HK-2 (cell line): ENCODE measurements around the gene IL17B.
"Not testable (repeated sequence)": the region's sequence is repeated elsewhere in the genome, so short reads cannot be mapped to it uniquely, and the experiment has no call there.

ENCODE experiments used
- DNase-seq: peaks from one replicate; pipeline ENCODE4 v3.0.0-alpha.2; 2018; ENCODE audit not compliant: unreplicated experiment

The IL17B gene

DNA sequence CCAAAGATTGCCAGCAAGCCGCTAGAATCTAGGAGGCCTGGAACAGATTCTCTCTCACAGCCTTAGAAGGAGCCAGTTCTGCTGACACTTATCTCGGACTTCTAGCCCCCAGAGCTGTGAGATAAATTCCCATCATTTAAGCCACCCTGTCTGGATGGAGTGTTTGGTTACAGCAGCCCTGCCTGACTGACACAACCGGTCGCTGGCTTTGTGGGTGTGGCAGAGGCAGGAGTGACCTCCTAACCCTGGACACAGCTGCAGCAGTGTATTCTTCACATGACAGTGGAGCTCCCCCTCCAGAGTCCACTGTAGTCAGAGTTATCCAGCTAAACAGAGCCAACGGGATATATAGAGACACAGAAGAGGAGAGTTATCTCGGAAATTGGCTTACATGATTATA, 21.2 kb upstream of the IL17B start:
- DNase-seq = no peak

DNA sequence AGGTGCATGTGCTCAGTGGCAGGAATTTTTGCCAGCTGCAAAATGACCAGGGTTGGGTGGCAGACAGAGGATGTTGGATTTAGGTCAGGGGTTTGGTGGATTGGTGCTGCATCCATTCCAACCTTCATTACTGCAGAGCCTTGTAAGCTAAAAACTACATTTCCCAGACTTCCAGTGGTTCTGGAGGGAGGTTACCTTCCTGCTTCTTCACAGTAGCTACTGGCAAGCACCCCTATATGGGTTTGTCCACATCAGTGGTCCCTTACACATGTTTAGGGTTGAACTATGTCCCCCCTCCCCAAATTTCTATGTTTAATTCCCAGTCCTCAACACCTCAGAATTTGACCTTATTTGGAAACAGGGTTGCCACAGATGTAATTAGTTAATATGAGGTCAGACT, 20.7 kb upstream of the IL17B start:
- DNase-seq = no peak

DNA sequence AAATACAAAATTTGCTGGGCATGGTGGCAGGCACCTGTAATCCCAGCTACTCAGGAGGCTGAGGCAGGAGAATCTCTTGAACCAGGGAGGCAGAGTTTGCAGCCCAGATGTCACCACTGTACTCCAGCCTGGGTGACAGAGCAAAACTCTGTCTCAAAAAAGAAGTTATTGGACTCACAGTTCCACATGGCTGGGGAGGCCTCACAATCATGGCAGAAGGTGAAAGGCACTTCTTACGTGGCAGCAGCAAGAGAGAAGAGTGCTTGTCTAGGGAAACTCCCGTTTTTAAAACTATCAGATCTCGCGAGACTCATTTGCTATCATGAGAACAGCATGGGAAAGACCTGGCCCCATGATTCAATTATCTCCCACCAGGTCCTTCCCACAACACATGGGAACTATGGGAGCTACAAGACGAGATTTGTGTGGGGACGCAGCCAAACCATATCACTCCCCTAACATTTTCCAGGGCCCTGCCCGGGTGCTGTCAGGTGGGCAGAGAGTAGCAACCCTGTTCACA, 19.7 kb upstream of the IL17B start:
- not testable (repeated sequence) for DNase-seq

DNA sequence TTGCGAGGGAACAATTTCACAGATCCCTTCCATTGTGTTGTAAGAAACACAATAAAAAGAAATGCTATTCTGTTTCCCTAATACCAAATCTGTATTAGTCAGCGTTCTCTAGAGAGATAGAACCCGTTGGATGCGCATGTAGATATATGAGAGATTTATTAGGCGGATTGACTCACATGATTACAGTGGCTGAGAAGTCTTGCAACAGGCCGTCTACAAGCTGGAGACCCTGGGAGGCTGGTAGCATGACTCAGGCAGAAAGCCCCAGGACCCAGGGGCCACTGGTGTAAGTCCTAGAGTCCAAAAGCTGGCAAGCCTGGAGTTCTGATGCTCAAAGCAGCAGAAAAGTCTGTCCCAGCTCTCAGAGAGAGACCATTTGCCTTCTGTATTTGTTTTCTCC, 18.4 kb upstream of the IL17B start:
- DNase-seq = no peak

DNA sequence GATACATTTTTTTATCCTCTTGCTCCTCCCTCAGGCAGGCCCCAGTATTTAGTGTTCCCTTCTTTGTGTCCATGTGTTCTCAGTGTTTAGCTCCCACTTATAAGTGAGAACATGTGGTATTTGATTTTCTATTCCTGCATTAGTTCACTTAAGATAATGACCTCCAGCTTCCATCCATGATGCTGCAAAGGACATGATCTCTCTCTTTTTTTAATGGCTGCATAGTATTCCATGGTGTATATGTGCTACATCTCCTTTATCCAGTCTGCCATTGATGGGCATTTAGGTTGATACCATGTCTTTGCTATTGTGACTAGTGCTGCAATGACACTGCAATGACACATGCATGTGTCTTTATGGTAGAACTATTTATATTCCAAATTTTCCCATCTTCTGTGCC, 15.9 kb upstream of the IL17B start:
- DNase-seq = not testable (repeated sequence)

DNA sequence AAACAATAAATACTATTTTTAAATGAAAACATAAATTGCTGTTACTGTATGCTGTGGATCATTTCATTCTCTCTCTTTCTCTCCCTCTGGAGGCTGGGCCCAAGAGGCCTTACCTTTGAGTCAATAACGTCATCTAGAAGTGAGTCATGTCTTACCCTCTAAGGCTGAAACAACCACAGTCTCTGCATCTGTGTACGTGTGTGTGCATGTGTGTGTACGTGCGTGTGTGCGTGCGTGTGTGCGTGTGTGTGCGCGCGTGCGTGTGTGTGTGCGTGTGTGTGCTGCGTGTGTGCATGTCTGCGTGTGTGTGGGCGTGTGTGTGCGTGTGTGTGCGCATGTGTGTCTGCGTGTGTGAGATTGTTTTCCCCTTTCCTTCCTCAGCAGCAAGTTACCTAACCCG, 13.6 kb upstream of the IL17B start:
- no peak for DNase-seq

DNA sequence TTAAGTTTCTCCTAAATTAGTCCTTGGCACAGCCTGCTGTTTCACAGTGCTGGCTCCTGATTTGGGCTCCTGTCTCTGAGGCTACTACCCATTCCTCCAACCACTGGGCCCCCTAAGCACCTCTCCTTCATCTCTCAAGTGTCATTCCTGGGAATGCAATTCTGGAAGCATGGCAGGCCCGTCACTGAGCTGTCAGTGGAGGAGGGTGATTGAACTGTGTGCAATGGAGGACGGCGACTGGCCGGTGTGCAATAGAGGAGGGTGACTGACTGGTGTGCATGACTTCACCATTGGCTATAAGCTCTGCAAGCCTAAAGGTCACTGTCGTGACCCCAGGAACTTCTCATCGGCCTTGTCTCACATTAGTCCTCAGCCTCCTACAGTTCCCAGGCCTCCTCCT, 12.4 kb upstream of the IL17B start:
- no peak for DNase-seq

DNA sequence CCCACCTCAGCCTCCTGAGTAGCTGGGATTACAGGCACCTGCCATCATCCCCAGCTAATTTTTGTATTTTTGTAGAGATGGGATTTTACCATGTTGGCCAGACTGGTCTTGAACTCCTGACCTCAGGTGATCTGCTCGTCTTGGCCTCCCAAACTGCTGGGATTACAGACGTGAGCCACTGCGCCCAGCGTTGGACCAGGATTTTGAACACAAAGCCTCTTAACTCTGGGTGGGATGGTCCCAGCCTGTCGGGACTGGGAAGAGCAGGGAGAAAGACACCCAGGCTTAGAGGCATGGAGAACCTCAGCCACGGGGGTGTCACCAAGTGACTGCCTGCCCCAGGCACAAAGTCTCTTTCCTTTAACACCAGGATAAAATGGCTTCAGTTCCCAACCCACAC, 12.0 kb upstream of the IL17B start:
- not testable (repeated sequence) for DNase-seq

DNA sequence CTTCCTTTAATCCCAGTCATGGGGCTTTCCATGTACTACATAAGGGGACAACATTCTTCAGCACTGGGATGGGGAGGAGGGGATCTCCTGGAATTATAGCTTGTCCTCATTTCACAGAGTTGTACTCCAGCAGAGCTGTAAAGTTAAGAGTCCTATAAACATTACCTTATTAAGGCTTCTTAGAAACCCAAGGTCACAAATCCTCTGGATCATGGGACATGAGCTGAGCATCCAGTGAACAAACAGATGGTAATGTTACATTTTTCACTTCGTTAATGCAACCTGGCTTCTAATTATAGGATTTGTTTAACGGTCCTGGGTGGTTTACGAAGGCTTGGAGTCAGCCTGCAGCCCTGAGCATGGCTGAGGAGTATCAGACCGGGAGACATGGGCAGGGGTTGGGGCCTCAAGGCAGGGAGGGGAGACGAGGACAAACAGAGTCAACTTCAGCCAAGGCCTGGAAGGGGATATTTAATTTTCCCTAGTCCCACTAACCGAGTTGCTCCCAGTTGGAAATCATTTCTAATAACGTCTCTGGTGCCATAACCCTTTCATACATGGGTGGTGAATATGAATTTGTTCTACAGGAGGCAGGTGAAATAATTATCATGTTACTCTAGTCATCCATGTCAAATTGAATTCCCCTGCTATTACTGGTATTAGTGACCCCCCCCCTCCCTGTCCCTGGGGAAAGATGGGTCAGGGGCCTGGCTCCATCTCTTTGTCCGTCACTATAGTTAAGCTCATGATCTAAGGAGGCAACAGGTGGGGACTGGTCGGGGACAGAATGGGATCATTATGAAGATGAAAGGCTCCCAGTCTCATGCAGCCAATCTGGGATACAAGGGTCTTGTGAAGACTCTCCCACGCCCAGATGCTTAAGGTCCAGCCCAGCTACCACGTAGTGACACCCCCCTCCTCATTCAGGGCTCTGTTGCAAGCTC, 10.7 kb upstream of the IL17B start:
- no peak for DNase-seq

DNA sequence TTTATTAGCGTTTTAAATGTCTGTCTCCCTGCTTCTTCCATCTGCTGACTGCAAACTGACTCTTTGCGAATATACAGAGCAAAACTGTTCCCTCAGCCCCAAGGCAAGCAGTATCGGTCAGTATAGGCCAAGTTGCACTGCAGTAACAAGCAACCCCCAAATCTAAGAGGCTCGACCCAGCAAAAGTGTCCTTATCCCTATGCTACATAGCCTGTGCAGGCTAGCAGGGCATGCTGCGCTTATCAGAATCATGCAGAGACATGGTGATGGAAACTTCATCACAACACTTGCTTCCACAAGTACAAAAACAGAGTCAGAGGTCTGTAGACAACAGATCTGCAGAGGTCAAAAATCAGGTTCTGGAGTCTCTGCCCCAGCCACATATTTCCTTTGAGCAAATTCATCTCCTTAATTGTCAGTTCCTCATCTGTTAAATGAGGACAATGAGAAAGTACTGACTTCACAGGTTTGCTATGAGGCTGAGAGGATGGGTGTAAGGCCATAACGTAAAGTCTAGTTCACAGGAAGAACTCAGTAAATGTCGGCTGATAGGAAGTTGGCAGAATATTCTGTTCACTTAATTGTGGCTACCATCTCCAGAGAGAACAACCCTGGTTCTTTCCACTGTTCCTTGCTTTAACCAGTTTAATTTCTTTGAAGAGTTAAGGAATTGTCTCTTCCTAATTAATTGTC, 9.6 kb upstream of the IL17B start:
- no peak for DNase-seq

DNA sequence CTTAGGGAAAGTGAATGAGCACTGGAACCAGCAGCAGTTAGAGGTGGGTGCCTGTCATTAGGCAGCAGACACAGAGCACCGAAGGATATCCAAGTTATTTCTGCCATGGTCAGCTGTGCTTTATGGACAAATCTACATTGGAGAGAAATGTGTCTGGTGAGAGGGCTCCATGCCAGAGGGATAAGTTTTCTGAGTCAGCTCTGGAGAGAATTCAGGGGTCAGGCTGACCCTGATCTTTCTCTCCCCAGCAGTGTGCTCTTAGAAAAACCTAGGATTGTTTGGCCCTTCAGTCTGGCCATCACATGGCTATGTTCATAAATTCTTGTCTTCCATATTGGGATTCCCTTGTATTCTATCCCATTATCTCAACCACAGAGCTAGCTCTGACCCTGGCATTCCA, 8.9 kb upstream of the IL17B start:
- no peak for DNase-seq

DNA sequence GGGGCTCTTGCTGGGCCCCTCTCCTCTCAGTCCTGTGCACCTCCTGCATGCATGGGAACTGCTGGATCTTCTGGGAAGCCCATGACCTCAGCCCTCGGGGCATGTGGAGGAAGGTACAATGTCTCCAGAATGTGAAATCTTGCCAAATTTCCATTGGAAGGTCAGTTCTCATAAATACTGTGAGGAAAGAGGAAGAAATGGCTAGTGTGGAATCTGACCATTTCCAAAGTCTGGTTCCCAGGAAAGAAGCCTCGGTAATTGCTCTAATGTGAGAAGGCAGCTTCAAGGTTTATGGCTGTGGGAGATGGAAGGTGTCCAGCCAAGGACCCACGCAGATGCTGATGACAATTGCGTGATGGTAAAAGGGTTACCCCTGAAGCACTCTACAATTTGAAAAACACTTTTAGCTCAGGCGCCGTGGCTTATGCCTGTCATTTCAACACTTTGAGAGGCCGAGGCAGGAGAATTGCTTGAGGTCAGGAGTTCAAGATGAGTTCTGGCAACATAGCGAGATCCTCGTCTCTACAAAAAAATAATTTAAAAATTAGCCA, 8.1 kb upstream of the IL17B start:
- DNase-seq = no peak

DNA sequence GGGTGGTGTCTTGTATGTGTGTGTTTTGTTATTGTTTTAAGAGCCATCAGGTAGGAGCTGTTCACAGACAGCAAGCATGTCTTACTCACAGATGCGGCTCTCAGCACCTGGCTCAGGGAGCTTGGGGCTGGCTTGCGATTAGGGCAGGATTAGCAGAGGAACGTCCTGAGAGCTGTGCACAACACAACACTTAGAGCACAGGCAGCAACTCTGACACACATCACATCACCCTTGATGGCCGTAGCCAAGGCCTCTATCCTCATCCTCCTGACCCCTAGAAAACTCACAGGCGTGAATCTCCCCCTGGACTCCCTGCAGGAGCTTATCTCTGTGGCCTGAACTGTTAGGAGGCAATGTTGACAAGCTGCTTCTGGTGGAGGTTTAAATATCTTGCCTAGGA, 7.1 kb upstream of the IL17B start:
- no peak for DNase-seq

DNA sequence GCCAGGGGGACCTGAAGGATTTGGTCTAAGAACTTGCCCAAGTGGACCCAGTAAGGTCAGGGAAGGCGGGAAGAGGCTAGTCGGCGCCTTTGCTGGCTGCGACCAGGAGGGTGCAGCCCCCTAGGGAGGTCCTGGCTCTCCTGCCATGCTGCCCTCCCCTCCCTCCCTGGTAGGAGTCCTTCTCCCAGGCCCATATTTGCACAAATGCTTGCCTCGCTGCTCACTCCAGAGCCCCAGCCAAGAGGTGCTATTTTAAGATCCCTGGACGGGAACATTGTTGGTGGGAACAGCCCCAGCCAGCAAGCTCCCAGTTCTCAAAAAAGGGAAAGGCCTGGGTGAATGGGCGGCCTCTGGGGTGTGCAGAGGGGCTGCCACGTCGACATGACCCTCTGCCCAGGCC, 4.3 kb upstream of the IL17B start:
- DNase-seq = no peak

DNA sequence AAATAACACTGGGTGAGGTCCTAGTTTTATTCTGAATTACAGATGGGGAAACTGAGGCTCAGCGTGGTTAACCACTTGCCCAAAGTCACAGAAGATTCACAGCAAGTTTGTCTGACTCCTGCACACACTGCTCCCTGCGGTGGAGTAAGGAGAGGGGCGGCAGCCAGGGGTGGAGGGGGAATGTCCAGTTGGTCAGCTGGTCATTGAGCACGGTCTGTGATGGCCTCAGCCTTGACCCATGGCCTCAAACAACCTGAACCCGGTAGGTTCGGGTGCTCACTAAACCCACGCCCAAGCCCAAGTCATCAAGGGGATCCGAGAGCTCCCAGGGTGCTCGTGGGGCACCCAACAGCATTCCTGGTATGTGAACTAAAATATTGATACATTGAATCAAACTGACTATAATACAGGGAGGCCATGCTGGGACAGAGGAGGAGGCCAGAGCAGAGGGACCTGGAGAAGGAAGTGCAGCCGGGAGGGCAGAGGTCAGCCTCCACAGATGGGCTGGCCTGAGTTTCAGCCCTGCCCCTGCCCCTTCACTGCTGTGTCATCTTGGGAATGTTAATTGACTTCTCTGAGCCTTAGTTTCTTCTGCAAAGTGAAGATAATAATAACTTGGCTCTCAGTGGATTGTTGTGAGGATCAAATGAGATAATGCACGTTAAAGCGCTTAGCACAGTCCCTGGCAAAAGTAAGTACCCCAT, 3.6 kb upstream of the IL17B start:
- DNase-seq = no peak

DNA sequence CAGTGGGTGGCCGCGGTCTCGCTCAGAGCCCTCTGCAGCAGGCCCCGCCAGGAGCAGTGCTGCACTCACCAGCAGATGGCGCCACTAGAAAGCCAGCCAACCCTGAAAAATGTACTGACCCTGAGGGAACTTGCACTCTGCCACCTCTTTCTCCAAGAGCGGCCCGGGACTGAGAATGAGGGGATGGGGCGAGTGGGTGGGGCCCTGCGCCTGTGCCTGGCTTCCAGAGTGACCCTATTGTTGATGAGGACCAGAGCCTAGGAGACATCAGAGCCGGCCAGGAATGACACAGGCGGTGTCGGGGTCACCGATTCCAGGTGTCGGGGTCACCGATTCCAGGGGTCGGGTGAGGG, 2.9 kb upstream of the IL17B start:
- DNase-seq = peak; percentile 68

DNA sequence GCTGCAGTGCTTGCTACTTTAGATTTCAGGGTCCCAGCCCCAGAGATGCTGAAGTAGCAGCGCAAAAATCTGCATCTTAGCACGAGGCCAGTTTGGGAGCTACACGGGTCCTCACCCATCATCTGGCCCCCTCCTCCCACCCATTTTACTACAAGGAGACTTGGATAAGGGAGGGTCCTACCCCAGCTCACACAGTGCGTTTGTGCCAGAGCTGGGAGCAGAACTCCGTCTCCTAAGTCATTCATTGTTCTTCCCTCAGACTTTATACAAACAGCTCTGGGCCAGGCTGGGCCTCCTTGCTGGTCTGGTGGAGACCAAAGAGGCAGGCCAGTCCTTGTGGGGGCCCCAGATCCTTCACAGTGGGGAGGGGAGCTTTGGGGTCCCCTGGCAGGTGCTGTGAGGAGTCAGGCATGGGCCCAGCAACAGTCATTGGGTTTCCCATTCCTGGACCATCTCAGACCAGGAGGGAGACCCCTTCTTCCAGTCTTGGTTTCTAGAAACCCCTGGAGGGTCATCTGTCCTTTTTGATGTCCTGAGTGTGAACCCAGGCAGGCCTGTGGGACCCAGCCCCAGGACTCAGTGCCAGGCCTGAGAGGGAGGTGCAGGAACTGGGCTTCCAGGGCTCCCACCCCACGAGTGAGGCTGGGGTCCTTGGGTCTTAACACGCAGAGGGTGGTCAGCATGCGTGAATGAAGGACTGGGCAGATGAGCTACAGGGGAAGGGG, 2.3 kb upstream of the IL17B start:
- no peak for DNase-seq

DNA sequence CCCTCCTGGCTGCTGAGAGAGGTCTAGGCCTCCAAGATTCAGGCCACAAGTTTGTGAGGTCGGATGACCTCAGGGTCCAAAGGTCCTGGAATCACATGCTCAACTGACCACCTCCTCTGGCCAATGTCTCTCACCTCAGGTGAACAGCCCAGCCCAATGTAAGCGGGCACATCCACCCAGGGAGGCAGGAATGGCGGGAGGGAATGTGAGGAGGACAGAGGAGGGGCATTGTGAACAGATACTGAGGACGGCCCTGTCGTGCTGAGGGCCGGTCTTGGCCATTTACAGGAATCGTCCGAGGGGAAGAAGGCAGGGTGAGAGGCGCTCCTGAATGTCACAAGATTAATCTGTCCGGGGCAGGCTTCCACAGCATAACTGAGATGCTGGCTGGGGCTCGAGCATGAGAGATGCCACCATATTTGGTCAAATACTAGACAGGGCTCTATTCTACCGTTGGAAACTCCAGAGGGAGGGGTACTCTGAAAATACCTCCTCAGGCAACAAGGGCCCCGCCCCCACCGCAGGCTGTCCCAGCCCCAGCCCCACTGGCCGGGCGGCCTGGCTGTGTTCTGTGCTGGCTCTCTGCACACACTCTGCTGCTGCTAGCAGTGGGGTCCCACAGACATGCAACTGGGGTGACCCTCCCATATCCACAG, 1.5 kb upstream of the IL17B start:
- no peak for DNase-seq

DNA sequence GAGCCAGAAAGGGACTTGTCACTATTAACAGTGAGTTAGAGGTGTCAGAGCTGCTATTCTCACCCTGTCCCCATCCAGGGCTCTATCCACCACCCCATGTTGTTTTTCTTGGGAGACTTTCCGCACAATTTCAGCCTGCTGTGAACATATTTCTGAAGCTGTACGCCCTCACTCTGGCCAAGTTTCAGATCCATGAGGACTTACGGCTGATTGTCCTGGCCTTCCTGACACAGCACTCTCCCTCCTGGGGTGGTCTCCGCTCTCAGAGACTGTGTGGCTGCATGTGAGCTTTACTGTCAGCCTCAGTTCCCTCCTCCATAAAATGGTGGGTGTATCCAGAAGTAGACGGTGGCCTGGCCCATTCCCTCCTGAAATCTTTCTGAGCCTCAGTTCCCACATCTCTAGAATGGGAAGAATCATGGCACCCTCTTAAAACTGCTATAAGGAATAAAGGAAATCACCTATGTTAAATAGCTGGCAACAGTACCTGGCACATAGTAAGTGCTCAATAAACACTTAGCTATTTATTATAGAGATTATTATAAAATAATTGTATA, 804 bp upstream of the IL17B start:
- DNase-seq = no peak

DNA sequence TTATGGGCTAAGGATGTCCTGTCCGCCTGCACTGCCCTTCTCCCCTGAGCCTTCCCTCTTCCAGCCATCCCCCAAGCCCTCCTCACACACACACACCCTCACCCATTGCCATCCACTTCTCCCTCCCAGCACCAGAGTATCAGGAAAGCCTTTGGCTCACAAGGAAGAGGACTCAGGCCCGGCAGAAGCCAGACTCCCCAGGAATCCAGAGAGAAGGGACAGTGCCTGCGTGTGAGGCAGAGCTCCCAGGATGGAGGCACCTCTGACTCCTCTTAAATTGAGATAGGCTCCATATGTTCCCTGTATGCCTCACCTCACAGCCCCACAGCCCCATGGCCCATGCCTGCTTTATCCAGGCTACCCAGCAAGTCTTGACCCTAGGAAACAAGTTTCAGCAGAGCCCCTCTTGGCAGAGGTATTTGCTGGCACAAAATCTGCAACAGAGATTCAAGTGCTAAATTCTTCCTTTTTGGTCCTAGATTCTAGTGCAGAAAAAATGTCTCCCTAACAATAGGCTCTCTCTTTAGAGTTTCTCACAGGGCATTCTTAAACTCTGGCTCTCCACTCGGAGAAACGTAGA, 761 bp downstream of the IL17B start:
- no peak for DNase-seq
